CD14-positive monocyte (primary cell): ENCODE results near the gene BMI1. TPM values are rescaled to one million over a fixed set of nuclear protein-coding genes. Genes with fewer than 3 reads are reported as not detected.

Source experiments
- DNase-seq, 3 donors: peaks; one replicate each; pipeline ENCODE4 v3.0.0-alpha.2; 2011 to 2022
- H2AFZ ChIP-seq: 2 replicates; pipeline ENCODE4 v1.6.0; 2012; ENCODE audit warnings: mild to moderate bottlenecking, low read depth, low read length, inconsistent platforms; ENCODE audit not compliant: insufficient read depth, poor library complexity, severe bottlenecking
- H3K27ac ChIP-seq, 2 donors: 1 replicate in 1 of 2; 2 replicates in 1 of 2; pipeline ENCODE4 v1.5.1; 2012 to 2013; ENCODE audit warnings: low read length in 2 of 2, control low read depth in 1 of 2, inconsistent platforms in 1 of 2, low read depth in 1 of 2, mild to moderate bottlenecking in 1 of 2
- H3K27me3 ChIP-seq, 2 donors: one replicate each; pipeline versions ENCODE4 v1.6.0 to v1.6.1; 2011 to 2013; ENCODE audit warnings: low read length in 2 of 2; ENCODE audit not compliant: control insufficient read depth in 2 of 2, insufficient read depth in 2 of 2
- H3K36me3 ChIP-seq, 2 donors: replicated peaks in 1 of 2; 1 replicate in 1 of 2; 2 replicates in 1 of 2; pipeline versions ENCODE4 v1.5.1 to v1.6.1; 2012 to 2013; ENCODE audit warnings: low read length in 2 of 2, control low read depth in 1 of 2, inconsistent platforms in 1 of 2, mild to moderate bottlenecking in 1 of 2; ENCODE audit not compliant: insufficient read depth in 2 of 2, control insufficient read depth in 1 of 2
- H3K4me1 ChIP-seq, 2 donors: 1 replicate in 1 of 2; 2 replicates in 1 of 2; pipeline versions ENCODE4 v1.5.1 to v1.6.1; 2012 to 2013; ENCODE audit warnings: low read length in 2 of 2, control low read depth in 1 of 2, inconsistent platforms in 1 of 2, mild to moderate bottlenecking in 1 of 2, moderate library complexity in 1 of 2; ENCODE audit not compliant: insufficient read depth in 2 of 2, control insufficient read depth in 1 of 2
- H3K4me2 ChIP-seq: replicated peaks from 2 replicates; pipeline ENCODE3; 2012; ENCODE audit warnings: low read length, moderate library complexity, mild to moderate bottlenecking; ENCODE audit not compliant: poor library complexity, severe bottlenecking; ENCODE audit errors: extremely low read depth
- H3K4me3 ChIP-seq, 3 experiments: fragments of 200-600 bp in 1 of 3; sonication (generic) in 1 of 3; replicated peaks in 1 of 3; 1 replicate in 2 of 3; 2 replicates in 1 of 3; pipeline ENCODE4 v1.5.1; 2011 to 2013; ENCODE audit warnings: low read length in 3 of 3, mild to moderate bottlenecking in 3 of 3, control low read depth in 2 of 3, low read depth in 2 of 3, inconsistent platforms in 1 of 3, moderate library complexity in 1 of 3
- H3K79me2 ChIP-seq: 2 replicates; pipeline ENCODE4 v1.6.0; 2012; ENCODE audit warnings: mild to moderate bottlenecking, control low read depth, inconsistent platforms, low read length, moderate library complexity; ENCODE audit not compliant: insufficient read depth
- H3K9ac ChIP-seq: 2 replicates; pipeline ENCODE4 v1.6.0; 2017; ENCODE audit warnings: low read length, mild to moderate bottlenecking; ENCODE audit not compliant: insufficient read depth, poor library complexity, severe bottlenecking
- H3K9me3 ChIP-seq, 2 donors: replicated peaks in 1 of 2; 1 replicate in 1 of 2; 2 replicates in 1 of 2; pipeline versions ENCODE4 v1.5.1 to v1.6.1; 2012 to 2013; ENCODE audit warnings: low read length in 2 of 2, control low read depth in 1 of 2; ENCODE audit not compliant: control insufficient read depth in 1 of 2, insufficient read depth in 1 of 2
- H4K20me1 ChIP-seq: 2 replicates; pipeline ENCODE4 v1.6.0; 2012; ENCODE audit warnings: mild to moderate bottlenecking, low read length, control low read depth, moderate library complexity; ENCODE audit not compliant: insufficient read depth
- H3K27ac Mint-ChIP-seq, 7 donors: one replicate each; pipeline ENCODE4 v1.8.0; 2020; ENCODE audit warnings: mild to moderate bottlenecking in 7 of 7, mixed read lengths in 7 of 7, moderate library complexity in 6 of 7, inconsistent platforms in 2 of 7
- H3K27me3 Mint-ChIP-seq, 3 donors: one replicate each; pipeline ENCODE4 v1.8.0; 2021 to 2022; ENCODE audit warnings: low read depth in 3 of 3, mild to moderate bottlenecking in 3 of 3, mixed read lengths in 3 of 3, moderate library complexity in 3 of 3, inconsistent platforms in 1 of 3
- H3K36me3 Mint-ChIP-seq, 2 donors: one replicate each; pipeline ENCODE4 v1.8.0; 2020; ENCODE audit warnings: mixed read lengths in 2 of 2, inconsistent platforms in 1 of 2, mild to moderate bottlenecking in 1 of 2
- H3K4me1 Mint-ChIP-seq: one replicate; pipeline ENCODE4 v1.8.0; 2020; ENCODE audit warnings: mild to moderate bottlenecking, mixed read lengths
- H3K4me3 Mint-ChIP-seq, 2 donors: one replicate each; pipeline ENCODE4 v1.8.0; 2020; ENCODE audit warnings: mild to moderate bottlenecking in 2 of 2, mixed read lengths in 2 of 2, moderate library complexity in 1 of 2
- H3K9me3 Mint-ChIP-seq, 7 donors: one replicate each; pipeline ENCODE4 v1.8.0; 2020 to 2022; ENCODE audit warnings: mixed read lengths in 7 of 7, mild to moderate bottlenecking in 6 of 7, moderate library complexity in 6 of 7, inconsistent platforms in 2 of 7
- CTCF ChIP-seq: fragments of 200-600 bp; IDR thresholded peaks from one replicate; pipeline ENCODE4 v1.8.0; 2022; ENCODE audit warnings: antibody characterized with exemption, mild to moderate bottlenecking
- WGBS: methylation state at CpG from one replicate; pipeline ENCODE4 v1.1.5; 2013; ENCODE audit warnings: missing lambda C conversion rate; ENCODE audit not compliant: insufficient coverage; 5-methylcytosine and 5-hydroxymethylcytosine counted together
- intact Hi-C, 2 donors: fragments of 100-400 bp; cut with micrococcal nuclease; formaldehyde crosslinking; loops; one replicate each; pipeline versions ENCODE4 v1.15.0 to v1.15.1; 2023
- polyA plus RNA-seq, 3 donors: library from polyadenylated mRNA; depleted of rRNA in 1 of 3; unstranded in 2 of 3; stranded (reverse) in 1 of 3; fragments of 300-500 nt in 2 of 3; fragments of >200 nt in 1 of 3; fragmentation: Illumina TruSeq in 2 of 3; gene quantifications; 1 replicate in 2 of 3; 2 replicates in 1 of 3; pipeline ENCODE4 v1.2.3, GENCODE V29; 2012 to 2021

Gene BMI1
- polyA plus RNA-seq, 3 donors, result 7.5 to 11.9 (median 11.0) TPM

GRCh38 chr10:22323538-22324305, 2.8 kb downstream of the BMI1 start:
- no peak for TF ChIP-seq CTCF
- H3K36me3 ChIP-seq, result peaks cover 6 to 8% of the 10 kb centered on the region in 2 donors
- no peak overlapping the region for H3K4me2 ChIP-seq
- Mint-ChIP-seq H3K9me3 (peaks cover 0 to 10% (median 5%) of the 10 kb centered on the region in 7 donors), H3K27me3 (peaks cover 37 to 57% (median 40%) of the 10 kb centered on the region in 3 donors), H3K4me1 (peaks cover 39% of the 10 kb centered on the region), H3K4me3 (peak overlapping the region in 1 of 2 donors; percentile 98), H3K36me3 (peaks cover 19 to 42% of the 10 kb centered on the region in 2 donors), H3K27ac (no peak overlapping the region)
- H3K27ac ChIP-seq, result no peak overlapping the region
- no peak overlapping the region for H3K4me3 ChIP-seq
- peaks cover 34 to 41% of the 10 kb centered on the region in 2 donors for H3K4me1 ChIP-seq
- WGBS, result 83% methylated on average over 1 of the region's 5 CpGs
- no peak overlapping the region for H2AFZ ChIP-seq
- no peak overlapping the region for H3K9ac ChIP-seq
- no peaks in the 10 kb centered on the region for H3K9me3 ChIP-seq
- peaks cover 18% of the 10 kb centered on the region for H4K20me1 ChIP-seq
- peaks cover 38 to 57% of the 10 kb centered on the region in 2 donors for H3K27me3 ChIP-seq
- H3K79me2 ChIP-seq, result peaks cover 13% of the 10 kb centered on the region
- intact Hi-C loops, result loop anchor here (5.0 to 10.0 kb wide), 4 partner anchors 96 to 789 kb away; partner anchors contain the start of genes DNAJC1 (in 1 of the 2) and MLLT10 (in 1 of the 2)
- no peak for DNase-seq

- peaks cover 10% of the 10 kb centered on the region for H3K79me2 ChIP-seq
- H2AFZ ChIP-seq, result no peak overlapping the region
- H3K4me3 ChIP-seq, result peak overlapping the region in 1 of 3 experiments; percentile 79
- peaks cover 18% of the 10 kb centered on the region for H4K20me1 ChIP-seq
- Mint-ChIP-seq H3K4me1 (peaks cover 39% of the 10 kb centered on the region), H3K27me3 (peaks cover 37 to 55% (median 40%) of the 10 kb centered on the region in 3 donors), H3K36me3 (peaks cover 23 to 45% of the 10 kb centered on the region in 2 donors), H3K27ac (no peak overlapping the region), H3K4me3 (peak overlapping the region; percentile 92 to 98), H3K9me3 (peaks cover 0 to 10% (median 5%) of the 10 kb centered on the region in 7 donors)
- H3K9ac ChIP-seq, result no peak overlapping the region
- peak overlapping the region; percentile 91 for H3K4me2 ChIP-seq
- no peak for DNase-seq
- H3K27ac ChIP-seq, result no peak overlapping the region
- H3K27me3 ChIP-seq, result peaks cover 38 to 50% of the 10 kb centered on the region in 2 donors
- peaks cover 12 to 14% of the 10 kb centered on the region in 2 donors for H3K36me3 ChIP-seq
- H3K9me3 ChIP-seq, result no peaks in the 10 kb centered on the region
- no CpG with 5 or more reads among the region's 4 CpGs for WGBS
- H3K4me1 ChIP-seq, result peaks cover 34 to 36% of the 10 kb centered on the region in 2 donors
- no peak for TF ChIP-seq CTCF
- intact Hi-C loops, result loop anchor here (5.0 to 10.0 kb wide), 4 partner anchors 97 to 790 kb away; partner anchors contain the start of genes DNAJC1 (in 1 of the 2) and MLLT10 (in 1 of the 2)
Observed at GRCh38 chr10:22324413-22324812, 3.5 kb downstream of the BMI1 start.
